HepG2 (cell line): ENCODE results near the gene NRAS. TPM values are rescaled to one million over a fixed set of nuclear protein-coding genes. Genes with fewer than 3 reads are reported as not detected.

Experiments
- GABPB1 ChIP-seq: IDR thresholded peaks from 2 replicates; pipeline ENCODE4 v1.6.1; 2016; ENCODE audit warnings: mild to moderate bottlenecking, missing genetic modification reagents, moderate library complexity, missing compliant biosample characterization
- HINFP ChIP-seq: sonication (generic); formaldehyde crosslinking; IDR thresholded peaks from 2 replicates; pipeline ENCODE4 v1.4.0; 2020; ENCODE audit warnings: low read depth, mild to moderate bottlenecking, missing genetic modification reagents
- KDM5A ChIP-seq: fragments of 200-600 bp; sonication (generic); IDR thresholded peaks from 2 replicates; pipeline ENCODE4 v1.7.0; 2018; ENCODE audit warnings: antibody characterized with exemption, mild to moderate bottlenecking, low read length, borderline replicate concordance
- MXD1 ChIP-seq: sonication (generic); formaldehyde crosslinking; IDR thresholded peaks from 2 replicates; pipeline ENCODE4 v1.4.0; 2020; ENCODE audit warnings: mild to moderate bottlenecking, missing genetic modification reagents
- NPAS2 ChIP-seq: sonication (generic); formaldehyde crosslinking; IDR thresholded peaks from 2 replicates; pipeline ENCODE4 v1.8.0; 2022; ENCODE audit warnings: mild to moderate bottlenecking, missing genetic modification reagents, borderline replicate concordance
- PHF8 ChIP-seq: sonication (generic); formaldehyde crosslinking; IDR thresholded peaks from 2 replicates; pipeline ENCODE4 v1.5.0; 2020; ENCODE audit warnings: missing genetic modification reagents
- TBX3 ChIP-seq: fragments of 450-650 bp; IDR thresholded peaks from 2 replicates; pipeline ENCODE4 v1.6.1; 2017; ENCODE audit warnings: antibody characterized with exemption, mild to moderate bottlenecking, inconsistent platforms, borderline replicate concordance
- TSC22D2 ChIP-seq: sonication (generic); formaldehyde crosslinking; IDR thresholded peaks from 2 replicates; pipeline ENCODE4 v1.5.1; 2020; ENCODE audit warnings: missing genetic modification reagents, mild to moderate bottlenecking, borderline replicate concordance
- ZBTB2 ChIP-seq: sonication (generic); formaldehyde crosslinking; IDR thresholded peaks from 2 replicates; pipeline ENCODE4 v1.8.0; 2022; ENCODE audit warnings: low read depth, missing genetic modification reagents
- ZBTB20 ChIP-seq: sonication (generic); formaldehyde crosslinking; IDR thresholded peaks from 2 replicates; pipeline ENCODE4 v1.8.1; 2023; ENCODE audit warnings: missing genetic modification reagents, low read depth, mild to moderate bottlenecking, borderline replicate concordance
- ZBTB7B ChIP-seq: sonication (generic); formaldehyde crosslinking; IDR thresholded peaks from 2 replicates; pipeline ENCODE4 v1.4.0; 2020; ENCODE audit warnings: missing genetic modification reagents
- ZNF136 ChIP-seq: sonication (generic); formaldehyde crosslinking; IDR thresholded peaks from 2 replicates; pipeline ENCODE4 v1.8.1; 2022; ENCODE audit warnings: low read depth, mild to moderate bottlenecking, moderate library complexity, missing genetic modification reagents
- ZNF232 ChIP-seq: sonication (generic); formaldehyde crosslinking; IDR thresholded peaks from 2 replicates; pipeline ENCODE4 v1.4.0; 2020; ENCODE audit warnings: missing genetic modification reagents, borderline replicate concordance
- ZNF512B ChIP-seq: sonication (generic); formaldehyde crosslinking; IDR thresholded peaks from 2 replicates; pipeline ENCODE4 v1.5.1; 2020; ENCODE audit warnings: missing genetic modification reagents, mild to moderate bottlenecking, borderline replicate concordance
- ZNF678 ChIP-seq: sonication (generic); formaldehyde crosslinking; IDR thresholded peaks from 2 replicates; pipeline ENCODE4 v1.4.0; 2020; ENCODE audit warnings: mild to moderate bottlenecking, missing genetic modification reagents
- ZNF687 ChIP-seq: sonication (generic); formaldehyde crosslinking; IDR thresholded peaks from 2 replicates; pipeline ENCODE4 v1.5.1; 2020; ENCODE audit warnings: mild to moderate bottlenecking, missing genetic modification reagents, moderate library complexity
- ZNF784 ChIP-seq: sonication (generic); formaldehyde crosslinking; IDR thresholded peaks from 2 replicates; pipeline ENCODE4 v1.5.1; 2020; ENCODE audit warnings: missing genetic modification reagents, mild to moderate bottlenecking, borderline replicate concordance
- polyA plus RNA-seq, 8 experiments: library from polyadenylated mRNA; depleted of rRNA in 3 of 8; stranded (reverse) in 7 of 8; unstranded in 1 of 8; fragments of >200 nt; fragmentation: Illumina TruSeq in 4 of 8; extraction: Trizol in 4 of 8; gene quantifications; 2 replicates each; pipeline versions ENCODE4 v1.2.1 to v1.2.3, GENCODE V29; 2011 to 2016; ENCODE audit warnings: low read depth in 4 of 8, missing spikeins in 1 of 8, mixed read lengths in 1 of 8; ENCODE audit not compliant: insufficient read depth in 1 of 8
- total RNA-seq, 5 experiments: library from RNA; depleted of rRNA; stranded (reverse); fragments of >200 nt; fragmentation: Illumina TruSeq; extraction: Trizol; gene quantifications; 2 replicates each; pipeline ENCODE4 v1.2.3, GENCODE V29; 2016; ENCODE audit warnings: low read depth in 1 of 5

The NRAS gene
- total and polyA plus RNA-seq, 2 of the 13 experiments (the other 11 are each of a cell fraction or from before 2014, with no cell fraction given): 38.6 to 58.8 TPM

- TF ChIP-seq ZNF784 (CRISPR knock-in tag): no peak
- TF ChIP-seq TBX3: no peak
- 0 out of 2 replicates have a peak, but pooled peaks have one; percentile 43 for TF ChIP-seq ZNF678 (CRISPR knock-in tag)
- no peak for TF ChIP-seq ZNF136 (CRISPR knock-in tag)
- TF ChIP-seq MXD1: no peak
- peak; percentile 58; the same call in 1 of the 2 replicates for TF ChIP-seq GABPB1 (CRISPR knock-in tag)
- TF ChIP-seq PHF8 (CRISPR knock-in tag): peak; percentile 5; the same call in 1 of the 2 replicates
- no peak for TF ChIP-seq KDM5A
- TF ChIP-seq TSC22D2 (CRISPR knock-in tag): no peak
- no peak for TF ChIP-seq ZBTB7B (CRISPR knock-in tag)
- no peak for TF ChIP-seq ZNF512B (CRISPR knock-in tag)
- no peak for TF ChIP-seq NPAS2 (CRISPR knock-in tag)
- TF ChIP-seq ZBTB2 (CRISPR knock-in tag): no peak
- no peak for TF ChIP-seq ZBTB20 (CRISPR knock-in tag)
- TF ChIP-seq HINFP (CRISPR knock-in tag): peak; percentile 78; the same call in 1 of the 2 replicates
- no peak for TF ChIP-seq ZNF687 (CRISPR knock-in tag)
- TF ChIP-seq ZNF232 (CRISPR knock-in tag): no peak
These were observed 46.9 kb downstream of the NRAS start, which contains the start of gene DENND2C (continued) for GRCh38 chr1:114669562-114670082.
